Naive thymus-derived CD4-positive, alpha-beta T cell (primary cell): ENCODE results near the gene ST8SIA1. TPM values are rescaled to one million over a fixed set of nuclear protein-coding genes. Genes with fewer than 3 reads are reported as not detected.

ENCODE experiments used
- ATAC-seq: fragments of 150-1000 bp; cut with Tn5 transposase; 2 replicates; pipeline ENCODE4 v1.10.0; 2021; ENCODE audit warnings: mild to moderate bottlenecking, moderate library complexity
- CTCF ChIA-PET: fragments of 350-600 bp; sonication (Branson Sonifier 250); formaldehyde crosslinking; loops from one replicate; lab custom pipeline; 2021; ENCODE audit warnings: antibody characterized with exemption; lab: Charles Lee
- POLR2A ChIA-PET: fragments of 350-600 bp; sonication (Branson Sonifier 250); formaldehyde crosslinking; loops from one replicate; lab custom pipeline; 2021; ENCODE audit warnings: antibody characterized with exemption, inconsistent platforms; lab: Charles Lee
- DNase-seq, 9 donors: peaks; one replicate each; pipeline versions ENCODE4 v3.0.0 to v3.0.0-alpha.2; 2020 to 2022; ENCODE audit warnings: mixed read lengths in 1 of 9
- H3K27ac ChIP-seq: one replicate; pipeline ENCODE4 v1.7.0; 2013; ENCODE audit warnings: mild to moderate bottlenecking, low read depth, low read length, moderate library complexity
- H3K27me3 ChIP-seq, 2 donors: one replicate each; pipeline ENCODE4 v1.7.0; 2013; ENCODE audit warnings: low read length in 2 of 2, mild to moderate bottlenecking in 2 of 2, moderate library complexity in 2 of 2; ENCODE audit not compliant: control insufficient read depth in 2 of 2, insufficient read depth in 2 of 2
- H3K36me3 ChIP-seq, 3 experiments: 1 replicate in 2 of 3; 2 replicates in 1 of 3; pipeline ENCODE4 v1.7.0; 2013; ENCODE audit warnings: low read length in 3 of 3, mild to moderate bottlenecking in 3 of 3, moderate library complexity in 1 of 3; ENCODE audit not compliant: insufficient read depth in 3 of 3, control insufficient read depth in 2 of 3
- H3K4me1 ChIP-seq, 2 donors: one replicate each; pipeline ENCODE4 v1.7.0; 2013; ENCODE audit warnings: low read length in 2 of 2, mild to moderate bottlenecking in 2 of 2, moderate library complexity in 1 of 2; ENCODE audit not compliant: control insufficient read depth in 2 of 2, insufficient read depth in 2 of 2
- H3K4me3 ChIP-seq: 2 replicates; pipeline ENCODE4 v1.7.0; 2013; ENCODE audit warnings: mild to moderate bottlenecking, low read length
- H3K9me3 ChIP-seq, 3 experiments: 1 replicate in 2 of 3; 2 replicates in 1 of 3; pipeline ENCODE4 v1.7.0; 2013; ENCODE audit warnings: low read length in 3 of 3; ENCODE audit not compliant: control insufficient read depth in 2 of 3
- H3K27ac Mint-ChIP-seq, 9 donors: one replicate each; pipeline ENCODE4 v1.8.0; 2020 to 2022; ENCODE audit warnings: mixed read lengths in 9 of 9, mild to moderate bottlenecking in 8 of 9, moderate library complexity in 5 of 9, inconsistent platforms in 2 of 9
- H3K27me3 Mint-ChIP-seq, 5 donors: one replicate each; pipeline ENCODE4 v1.8.0; 2021 to 2022; ENCODE audit warnings: mixed read lengths in 5 of 5, mild to moderate bottlenecking in 1 of 5
- H3K36me3 Mint-ChIP-seq, 5 donors: one replicate each; pipeline ENCODE4 v1.8.0; 2020 to 2022; ENCODE audit warnings: mixed read lengths in 5 of 5, mild to moderate bottlenecking in 3 of 5, inconsistent platforms in 1 of 5
- H3K4me1 Mint-ChIP-seq, 7 donors: one replicate each; pipeline ENCODE4 v1.8.0; 2020 to 2022; ENCODE audit warnings: mixed read lengths in 7 of 7, mild to moderate bottlenecking in 3 of 7, inconsistent platforms in 1 of 7
- H3K4me3 Mint-ChIP-seq, 10 donors: one replicate each; pipeline ENCODE4 v1.8.0; 2020 to 2022; ENCODE audit warnings: mild to moderate bottlenecking in 10 of 10, mixed read lengths in 10 of 10, moderate library complexity in 6 of 10, inconsistent platforms in 2 of 10
- H3K9me3 Mint-ChIP-seq, 11 donors: one replicate each; pipeline ENCODE4 v1.8.0; 2020 to 2022; ENCODE audit warnings: mixed read lengths in 11 of 11, mild to moderate bottlenecking in 4 of 11, inconsistent platforms in 1 of 11, moderate library complexity in 1 of 11
- intact Hi-C, 2 donors: fragments of 100-400 bp; cut with micrococcal nuclease; formaldehyde crosslinking; loops; one replicate each; pipeline ENCODE4 v1.15.1; 2023
- polyA plus RNA-seq, 2 donors: library from polyadenylated mRNA; unstranded; fragments of 300-500 nt; fragmentation: Illumina TruSeq; gene quantifications; one replicate each; pipeline ENCODE4 v1.2.3, GENCODE V29; 2021
- total RNA-seq, 6 experiments: library from RNA in 5 of 6; stranded (reverse) in 5 of 6; gene quantifications; 1 replicate in 5 of 6; 2 replicates in 1 of 6; pipeline ENCODE4 v1.2.3 and lab custom pipeline; 2021 to 2026

ST8SIA1 gene
- total and polyA plus RNA-seq, 7 experiments from 2014 or later, result 0.51 to 6.0 (median 2.7) TPM; not detected in 1

- H3K27me3 ChIP-seq, result no peaks in the 10 kb centered on the region
- H3K36me3 Mint-ChIP-seq, result peaks cover 0 to 7% (median 3%) of the 10 kb centered on the region in 5 donors
- ChIA-PET CTCF (interaction anchor here (1.0 kb wide), 1 partner anchor 29 kb away, joined by 3 read pairs; no protein-coding TSS in a partner anchor), POLR2A (no interaction called here)
- intact Hi-C loops, result no loop called here
- peaks cover 0 to 5% (median 0%) of the 10 kb centered on the region in 5 donors for H3K27me3 Mint-ChIP-seq
- H3K4me3 ChIP-seq, result no peak overlapping the region
- DNase-seq (no peak), ATAC-seq (no peak)
- H3K27ac ChIP-seq, result no peak overlapping the region
- H3K4me3 Mint-ChIP-seq, result no peak overlapping the region
- no peaks in the 10 kb centered on the region for H3K4me1 ChIP-seq
- peaks cover 2 to 27% (median 10%) of the 10 kb centered on the region in 11 donors for H3K9me3 Mint-ChIP-seq
- peaks cover 0 to 7% (median 0%) of the 10 kb centered on the region in 3 experiments for H3K9me3 ChIP-seq
- H3K4me1 Mint-ChIP-seq, result no peaks in the 10 kb centered on the region
- no peak overlapping the region for H3K27ac Mint-ChIP-seq
- H3K36me3 ChIP-seq, result no peaks in the 10 kb centered on the region
Measured at GRCh38 chr12:22202847-22203246, 131.7 kb downstream of the ST8SIA1 start.

- Histone ChIP-seq H3K36me3 (no peaks in the 10 kb centered on the region), H3K4me1 (no peaks in the 10 kb centered on the region), H3K27ac (no peak overlapping the region), H3K9me3 (peaks cover 0 to 7% (median 0%) of the 10 kb centered on the region in 3 experiments), H3K27me3 (no peaks in the 10 kb centered on the region), H3K4me3 (no peak overlapping the region)
- no peak overlapping the region for H3K4me3 Mint-ChIP-seq
- H3K4me1 Mint-ChIP-seq, result no peaks in the 10 kb centered on the region
- no peak overlapping the region for H3K27ac Mint-ChIP-seq
- peaks cover 2 to 27% (median 10%) of the 10 kb centered on the region in 11 donors for H3K9me3 Mint-ChIP-seq
- ChIA-PET POLR2A (no interaction called here), CTCF (no interaction called here)
- ATAC-seq, result no peak
- peaks cover 0 to 7% (median 3%) of the 10 kb centered on the region in 5 donors for H3K36me3 Mint-ChIP-seq
- intact Hi-C loops, result no loop called here
- H3K27me3 Mint-ChIP-seq, result peaks cover 0 to 5% (median 0%) of the 10 kb centered on the region in 5 donors
- DNase-seq, result no peak
Measured at GRCh38 chr12:22201101-22201500, 133.4 kb downstream of the ST8SIA1 start.

- H3K27ac Mint-ChIP-seq, result peak overlapping the region in 1 of 9 donors; percentile 12
- no peaks in the 10 kb centered on the region for H3K9me3 ChIP-seq
- H3K27me3 Mint-ChIP-seq, result no peaks in the 10 kb centered on the region
- no peak overlapping the region for H3K4me3 Mint-ChIP-seq
- no peak overlapping the region for H3K27ac ChIP-seq
- no peak for DNase-seq
- ChIA-PET POLR2A (no interaction called here), CTCF (interaction anchor here (0.6 kb wide), 1 partner anchor 105 kb away, joined by 3 read pairs; no protein-coding TSS in a partner anchor)
- H3K9me3 Mint-ChIP-seq, result peaks cover 0 to 2% (median 0%) of the 10 kb centered on the region in 11 donors
- H3K4me3 ChIP-seq, result no peak overlapping the region
- no peaks in the 10 kb centered on the region for H3K36me3 ChIP-seq
- H3K27me3 ChIP-seq, result no peaks in the 10 kb centered on the region
- intact Hi-C loops, result no loop called here
- no peak for ATAC-seq
- no peaks in the 10 kb centered on the region for H3K4me1 ChIP-seq
- H3K4me1 Mint-ChIP-seq, result no peaks in the 10 kb centered on the region
- no peaks in the 10 kb centered on the region for H3K36me3 Mint-ChIP-seq
Measured at GRCh38 chr12:22196236-22196635, 138.3 kb downstream of the ST8SIA1 start.

- no peaks in the 10 kb centered on the region for H3K4me1 ChIP-seq
- no peaks in the 10 kb centered on the region for H3K4me1 Mint-ChIP-seq
- H3K36me3 Mint-ChIP-seq, result no peaks in the 10 kb centered on the region
- H3K27ac Mint-ChIP-seq, result no peak overlapping the region
- H3K9me3 ChIP-seq, result no peaks in the 10 kb centered on the region
- no peaks in the 10 kb centered on the region for H3K27me3 Mint-ChIP-seq
- no peak overlapping the region for H3K4me3 Mint-ChIP-seq
- POLR2A ChIA-PET, result no interaction called here
- DNase-seq (no peak), ATAC-seq (no peak)
- H3K27me3 ChIP-seq, result no peaks in the 10 kb centered on the region
- H3K27ac ChIP-seq, result no peak overlapping the region
- H3K36me3 ChIP-seq, result no peaks in the 10 kb centered on the region
- CTCF ChIA-PET, result no interaction called here
- intact Hi-C loops, result no loop called here
- H3K4me3 ChIP-seq, result no peak overlapping the region
- H3K9me3 Mint-ChIP-seq, result peaks cover 0 to 2% (median 0%) of the 10 kb centered on the region in 11 donors
Measured at GRCh38 chr12:22190969-22191368, 143.5 kb downstream of the ST8SIA1 start.

GRCh38 chr12:22188431-22188830 lies 146.1 kb downstream of the ST8SIA1 start:
- ChIA-PET POLR2A (no interaction called here), CTCF (no interaction called here)
- intact Hi-C loops, result no loop called here
- Mint-ChIP-seq H3K9me3 (no peaks in the 10 kb centered on the region), H3K36me3 (no peaks in the 10 kb centered on the region), H3K4me1 (no peaks in the 10 kb centered on the region), H3K4me3 (no peak overlapping the region), H3K27ac (no peak overlapping the region), H3K27me3 (no peaks in the 10 kb centered on the region)
- Histone ChIP-seq H3K27me3 (no peaks in the 10 kb centered on the region), H3K4me3 (no peak overlapping the region), H3K36me3 (no peaks in the 10 kb centered on the region), H3K4me1 (no peaks in the 10 kb centered on the region), H3K9me3 (no peaks in the 10 kb centered on the region), H3K27ac (no peak overlapping the region)
- no peak for DNase-seq
- no peak for ATAC-seq

- ATAC-seq, result no peak
- ChIA-PET CTCF (no interaction called here), POLR2A (no interaction called here)
- no peaks in the 10 kb centered on the region for H3K4me1 ChIP-seq
- DNase-seq, result no peak
- H3K36me3 ChIP-seq, result no peaks in the 10 kb centered on the region
- Mint-ChIP-seq H3K9me3 (peaks cover 0 to 1% (median 0%) of the 10 kb centered on the region in 11 donors), H3K4me3 (no peak overlapping the region), H3K27ac (no peak overlapping the region), H3K27me3 (peaks cover 0 to 4% (median 0%) of the 10 kb centered on the region in 5 donors), H3K4me1 (no peaks in the 10 kb centered on the region), H3K36me3 (no peaks in the 10 kb centered on the region)
- intact Hi-C loops, result no loop called here
- no peak overlapping the region for H3K27ac ChIP-seq
- H3K9me3 ChIP-seq, result no peaks in the 10 kb centered on the region
- no peak overlapping the region for H3K4me3 ChIP-seq
- H3K27me3 ChIP-seq, result peaks cover 0 to 3% of the 10 kb centered on the region in 2 donors
Measured at GRCh38 chr12:22180705-22181104, 153.8 kb downstream of the ST8SIA1 start.

GRCh38 chr12:22173177-22173576 lies 161.3 kb downstream of the ST8SIA1 start:
- H3K4me3 Mint-ChIP-seq, result no peak overlapping the region
- no peaks in the 10 kb centered on the region for H3K36me3 Mint-ChIP-seq
- DNase-seq (peak in 2 of 9 donors; percentile 6 to 12), ATAC-seq (no peak)
- ChIA-PET CTCF (interaction anchor here (1.2 to 3.3 kb wide), 5 partner anchors 9 to 72 kb away, joined by 3 to 16 read pairs (median 4); no protein-coding TSS in a partner anchor), POLR2A (interaction anchor here (1.1 kb wide), 1 partner anchor 72 kb away, joined by 3 read pairs; no protein-coding TSS in a partner anchor)
- no peaks in the 10 kb centered on the region for H3K9me3 ChIP-seq
- no peaks in the 10 kb centered on the region for H3K4me1 ChIP-seq
- peaks cover 0 to 1% (median 0%) of the 10 kb centered on the region in 11 donors for H3K9me3 Mint-ChIP-seq
- H3K36me3 ChIP-seq, result no peaks in the 10 kb centered on the region
- H3K27me3 ChIP-seq, result no peaks in the 10 kb centered on the region
- no peak overlapping the region for H3K27ac ChIP-seq
- no peak overlapping the region for H3K4me3 ChIP-seq
- H3K27ac Mint-ChIP-seq, result no peak overlapping the region
- H3K27me3 Mint-ChIP-seq, result peaks cover 0 to 2% (median 0%) of the 10 kb centered on the region in 5 donors
- H3K4me1 Mint-ChIP-seq, result peaks cover 2 to 8% (median 6%) of the 10 kb centered on the region in 7 donors
- intact Hi-C loops, result loop anchor here (1.0 to 5.0 kb wide), 4 partner anchors 72 to 476 kb away; no protein-coding TSS in a partner anchor
